BJ (cell line): ENCODE measurements around the gene ZNF396. TPM values are rescaled to one million over a fixed set of nuclear protein-coding genes. Genes with fewer than 3 reads are reported as not detected.

Source experiments
- CTCF ChIA-PET: fragments of 350-600 bp; formaldehyde crosslinking; extraction: SDS; loops from one replicate; lab custom pipeline; 2021; ENCODE audit warnings: antibody characterized with exemption, inconsistent platforms; lab: Yijun Ruan, JAX
- POLR2A ChIA-PET: fragments of 300-600 bp; sonication (Branson Sonifier 250); formaldehyde crosslinking; extraction: SDS; loops from one replicate; lab custom pipeline; 2021; ENCODE audit warnings: antibody characterized with exemption; lab: Charles Lee
- DNase-seq: peaks from one replicate; pipeline ENCODE4 v3.0.0-alpha.2; 2011; ENCODE audit warnings: low read depth
- H3K27me3 ChIP-seq: 2 replicates; pipeline ENCODE4 v1.6.0; 2011; ENCODE audit warnings: low read length; ENCODE audit not compliant: control insufficient read depth, insufficient read depth
- H3K36me3 ChIP-seq: 2 replicates; pipeline ENCODE4 v1.5.1; 2011; ENCODE audit warnings: low read length; ENCODE audit not compliant: control insufficient read depth, insufficient read depth
- H3K4me3 ChIP-seq: 2 replicates; pipeline ENCODE4 v1.5.1; 2011; ENCODE audit warnings: low read depth, mild to moderate bottlenecking, control low read depth, low read length
- polyA plus RNA-seq: library from polyadenylated mRNA; depleted of rRNA; stranded (reverse); fragments of >200 nt; gene quantifications from 2 replicates; pipeline ENCODE4 v1.2.3, GENCODE V29; 2011
- TF ChIP-seq, protein P1 (sequence below): IDR thresholded peaks from 2 replicates; pipeline ENCODE4 v1.5.1; 2011; ENCODE audit warnings: low read depth, mild to moderate bottlenecking, control low read depth, inconsistent platforms, low read length, moderate library complexity; ENCODE audit not compliant: insufficient read depth

Gene ZNF396
- polyA plus RNA-seq, 1 experiment, result 0.60 TPM

DNA sequence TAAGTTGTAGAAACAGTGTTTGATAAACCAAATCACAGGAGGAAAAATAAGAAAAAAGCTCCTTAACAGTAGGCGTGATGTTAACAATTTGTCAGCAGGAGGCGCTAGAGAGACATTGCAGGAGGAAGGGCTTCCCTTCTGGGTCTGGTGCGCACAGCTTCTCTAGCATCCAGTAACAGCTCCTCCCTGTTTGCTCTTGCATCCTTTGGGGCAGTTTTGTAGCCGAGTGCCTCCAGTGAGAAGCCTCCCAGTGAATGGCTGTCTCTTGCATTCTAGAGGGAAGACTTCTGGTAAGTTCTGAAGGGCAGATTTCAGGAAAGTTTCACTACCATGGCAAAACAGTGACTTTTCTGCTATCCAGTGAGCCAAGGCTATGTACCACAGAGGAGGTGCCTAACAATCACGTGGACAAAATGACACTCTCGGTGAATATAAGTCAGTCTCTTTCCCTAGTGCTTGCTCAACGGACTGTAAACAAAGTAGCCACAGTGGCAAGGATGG, 9.5 kb upstream of the ZNF396 start:
- TF ChIP-seq, protein P1, sequence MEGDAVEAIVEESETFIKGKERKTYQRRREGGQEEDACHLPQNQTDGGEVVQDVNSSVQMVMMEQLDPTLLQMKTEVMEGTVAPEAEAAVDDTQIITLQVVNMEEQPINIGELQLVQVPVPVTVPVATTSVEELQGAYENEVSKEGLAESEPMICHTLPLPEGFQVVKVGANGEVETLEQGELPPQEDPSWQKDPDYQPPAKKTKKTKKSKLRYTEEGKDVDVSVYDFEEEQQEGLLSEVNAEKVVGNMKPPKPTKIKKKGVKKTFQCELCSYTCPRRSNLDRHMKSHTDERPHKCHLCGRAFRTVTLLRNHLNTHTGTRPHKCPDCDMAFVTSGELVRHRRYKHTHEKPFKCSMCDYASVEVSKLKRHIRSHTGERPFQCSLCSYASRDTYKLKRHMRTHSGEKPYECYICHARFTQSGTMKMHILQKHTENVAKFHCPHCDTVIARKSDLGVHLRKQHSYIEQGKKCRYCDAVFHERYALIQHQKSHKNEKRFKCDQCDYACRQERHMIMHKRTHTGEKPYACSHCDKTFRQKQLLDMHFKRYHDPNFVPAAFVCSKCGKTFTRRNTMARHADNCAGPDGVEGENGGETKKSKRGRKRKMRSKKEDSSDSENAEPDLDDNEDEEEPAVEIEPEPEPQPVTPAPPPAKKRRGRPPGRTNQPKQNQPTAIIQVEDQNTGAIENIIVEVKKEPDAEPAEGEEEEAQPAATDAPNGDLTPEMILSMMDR, result peak; percentile 89
- H3K36me3 ChIP-seq, result no peaks in the 10 kb centered on the region
- DNase-seq, result no peak
- H3K27me3 ChIP-seq, result peaks cover 2% of the 10 kb centered on the region; the same call in 1 of the 2 replicates
- CTCF ChIA-PET, result interaction anchor here (0.6 to 2.3 kb wide), 18 partner anchors 10 to 564 kb away, joined by 3 to 11 read pairs (median 4); partner anchors contain the start of genes INO80C and ZNF396
- H3K4me3 ChIP-seq, result no peak overlapping the region
- POLR2A ChIA-PET, result interaction anchor here (0.6 kb wide), 1 partner anchor 603 kb away, joined by 4 read pairs; no protein-coding TSS in a partner anchor

DNA sequence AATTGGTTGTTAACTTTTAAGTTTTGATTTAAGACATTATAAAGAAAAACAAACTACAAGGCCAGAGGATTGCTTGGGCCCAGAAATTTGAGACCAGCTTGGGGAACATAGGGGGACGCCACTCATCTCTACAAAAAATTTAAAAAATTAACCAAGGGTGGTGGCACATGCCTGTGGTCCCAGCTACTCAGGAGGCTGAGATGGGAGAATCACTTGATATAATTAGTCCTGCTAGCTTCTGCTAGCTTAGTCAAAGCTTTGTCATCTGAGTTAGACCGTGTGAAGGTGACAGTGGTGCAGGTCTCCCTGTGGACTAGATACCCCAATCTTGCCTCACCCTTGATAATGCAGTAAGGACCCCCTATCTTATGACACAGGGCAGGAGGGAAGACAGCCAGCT, 6.0 kb upstream of the ZNF396 start:
- peaks cover 7% of the 10 kb centered on the region; the same call in 1 of the 2 replicates for H3K27me3 ChIP-seq
- no peaks in the 10 kb centered on the region for H3K36me3 ChIP-seq
- no peak overlapping the region for H3K4me3 ChIP-seq
- CTCF ChIA-PET, result interaction anchor here (0.7 to 1.4 kb wide), 3 partner anchors 15 to 291 kb away, joined by 3 read pairs; no protein-coding TSS in a partner anchor
- TF ChIP-seq, protein P1, result no peak
- POLR2A ChIA-PET, result no interaction called here
- no peak for DNase-seq

GRCh38 chr18:35379421-35379820, 2.3 kb upstream of the ZNF396 start:
- peaks cover 7% of the 10 kb centered on the region; the same call in 1 of the 2 replicates for H3K27me3 ChIP-seq
- no peaks in the 10 kb centered on the region for H3K36me3 ChIP-seq
- CTCF ChIA-PET, result interaction anchor here (1.5 kb wide), 1 partner anchor 9 kb away, joined by 3 read pairs; no protein-coding TSS in a partner anchor
- no peak overlapping the region for H3K4me3 ChIP-seq
- DNase-seq, result no peak
- POLR2A ChIA-PET, result no interaction called here
- TF ChIP-seq, protein P1, result no peak

GRCh38 chr18:35378574-35378896, 1.4 kb upstream of the ZNF396 start:
- DNase-seq, result no peak
- H3K36me3 ChIP-seq, result no peaks in the 10 kb centered on the region
- TF ChIP-seq, protein P1, result no peak
- POLR2A ChIA-PET, result no interaction called here
- CTCF ChIA-PET, result no interaction called here
- H3K4me3 ChIP-seq, result no peak overlapping the region
- H3K27me3 ChIP-seq, result peaks cover 7% of the 10 kb centered on the region; the same call in 1 of the 2 replicates

DNA sequence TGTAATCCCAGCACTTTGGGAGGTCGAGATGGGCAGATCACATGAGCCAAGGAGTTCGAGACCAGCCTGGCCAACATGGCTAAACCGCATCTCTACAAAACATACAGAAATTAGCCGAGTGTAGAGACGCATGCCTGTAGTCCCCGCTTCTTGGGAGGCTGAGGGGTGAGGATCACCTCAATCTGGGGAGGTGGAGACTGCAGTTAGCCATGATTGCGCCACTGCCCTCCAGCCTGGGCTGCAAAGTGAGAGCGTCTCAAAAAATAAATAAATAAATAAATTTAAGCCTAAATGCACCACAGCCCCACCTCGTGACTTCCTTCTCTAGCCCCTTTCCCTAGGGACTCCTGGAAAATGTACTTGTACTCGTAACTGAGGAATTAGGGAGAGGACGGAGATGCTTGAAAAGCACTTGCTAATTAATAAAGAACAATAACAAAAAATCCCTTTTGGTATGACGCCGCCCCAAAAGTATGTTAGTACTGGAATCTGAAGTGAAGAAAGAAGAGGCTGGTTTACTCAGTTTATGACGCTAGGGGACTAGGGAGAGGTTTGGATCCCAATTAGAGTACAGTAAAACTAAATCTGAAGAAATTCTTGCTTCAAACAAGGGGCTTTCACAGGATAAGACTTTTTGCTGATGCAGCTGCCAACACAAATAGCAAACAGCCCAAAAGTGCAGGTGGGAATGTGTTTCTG, 887 bp upstream of the ZNF396 start:
- no peaks in the 10 kb centered on the region for H3K36me3 ChIP-seq
- no peak overlapping the region for H3K4me3 ChIP-seq
- TF ChIP-seq, protein P1, result no peak
- CTCF ChIA-PET, result no interaction called here
- H3K27me3 ChIP-seq, result 0 out of 2 replicates have a peak, but pooled peaks cover 4% of the 10 kb centered on the region
- DNase-seq, result no peak
- POLR2A ChIA-PET, result no interaction called here
